Panc1 (cell line): ENCODE data around the gene NPM1. TPM values are rescaled to one million over a fixed set of nuclear protein-coding genes. Genes with fewer than 3 reads are reported as not detected.

Experiments used
- ATAC-seq: fragments of 200-7000 bp; cut with Tn5 transposase; 2 replicates; pipeline ENCODE4 v1.9.1; 2020; ENCODE audit warnings: mild to moderate bottlenecking, moderate library complexity
- BruUV-seq: library from RNA; stranded (reverse); fragments of 400-500 nt; replicated peaks from 2 replicates; lab custom pipeline; 2021; lab: Mats Ljungman, UMichigan
- CTCF ChIA-PET: fragments of 300-600 bp; sonication (Branson Sonifier 250); formaldehyde crosslinking; loops from one replicate; lab custom pipeline; 2022; ENCODE audit warnings: antibody characterized with exemption; lab: Charles Lee
- POLR2A ChIA-PET: fragments of 300-600 bp; sonication (Branson Sonifier 250); formaldehyde crosslinking; loops from one replicate; lab custom pipeline; 2022; ENCODE audit warnings: antibody characterized with exemption; lab: Charles Lee
- DNase-seq: peaks from one replicate; pipeline ENCODE4 v3.0.0-alpha.2; 2010; ENCODE audit warnings: low read depth, low spot score
- H3K27ac ChIP-seq: 2 replicates; pipeline ENCODE4 v1.5.1; 2011; ENCODE audit warnings: mild to moderate bottlenecking, low read length, inconsistent platforms
- H3K27me3 ChIP-seq: fragments of 200-500 bp; sonication (Bioruptor generic); 2 replicates; pipeline ENCODE4 v1.6.0; 2014; ENCODE audit warnings: low read length, inconsistent platforms; ENCODE audit not compliant: control insufficient read depth, insufficient read depth
- H3K36me3 ChIP-seq: fragments of 200-500 bp; sonication (Bioruptor generic); 2 replicates; pipeline ENCODE4 v1.5.1; 2014; ENCODE audit warnings: inconsistent platforms, mild to moderate bottlenecking, low read length, moderate library complexity; ENCODE audit not compliant: control insufficient read depth, insufficient read depth
- H3K4me1 ChIP-seq: 2 replicates; pipeline ENCODE4 v1.5.1; 2011; ENCODE audit warnings: inconsistent platforms, mild to moderate bottlenecking, low read length, moderate library complexity; ENCODE audit not compliant: control insufficient read depth, insufficient read depth
- H3K4me3 ChIP-seq, 2 experiments: 2 replicates each; pipeline ENCODE4 v1.5.1; 2011 to 2012; ENCODE audit warnings: low read depth in 2 of 2, low read length in 2 of 2, mild to moderate bottlenecking in 2 of 2, inconsistent platforms in 1 of 2, moderate library complexity in 1 of 2
- H3K9me3 ChIP-seq: fragments of 200-500 bp; sonication (Bioruptor generic); 2 replicates; pipeline ENCODE4 v1.5.1; 2014; ENCODE audit warnings: low read depth, mild to moderate bottlenecking, inconsistent platforms, low read length, moderate library complexity; ENCODE audit not compliant: control insufficient read depth, insufficient read depth
- POLR2AphosphoS5 ChIP-seq: IDR thresholded peaks from 2 replicates; pipeline ENCODE4 v1.6.1; 2012; ENCODE audit warnings: mild to moderate bottlenecking, low read depth, low read length, moderate library complexity
- SIN3A ChIP-seq: IDR thresholded peaks from 2 replicates; pipeline ENCODE4 v1.6.1; 2012; ENCODE audit warnings: low read depth, mild to moderate bottlenecking, low read length, moderate library complexity, borderline replicate concordance; ENCODE audit not compliant: insufficient read depth
- TCF7L2 ChIP-seq: IDR thresholded peaks from 2 replicates; pipeline ENCODE4 v1.6.1; 2011; ENCODE audit warnings: mild to moderate bottlenecking, low read depth, low read length, inconsistent platforms
- in situ Hi-C: cut with HindIII; loops from 2 replicates; pipeline ENCODE4 v1.10.0; 2016; ENCODE audit warnings: low sequenced_read_pairs, low pct_unique_long_range_greater_than_20kb
- intact Hi-C: fragments of 100-400 bp; cut with micrococcal nuclease; formaldehyde crosslinking; loops from one replicate; pipeline ENCODE4 v1.10.0; 2022; ENCODE audit not compliant: unreplicated experiment
- total RNA-seq: library from RNA; stranded (reverse); gene quantifications from one replicate; pipeline ENCODE4 v1.2.1, GENCODE V29; 2021; ENCODE audit not compliant: unreplicated experiment
- TF ChIP-seq, protein P1 (sequence below), 2 experiments: IDR thresholded peaks; 2 replicates each; pipeline ENCODE4 v1.6.1; 2011 to 2012; ENCODE audit warnings: low read depth in 2 of 2, control low read depth in 1 of 2, low read length in 1 of 2, mild to moderate bottlenecking in 1 of 2, moderate library complexity in 1 of 2; ENCODE audit not compliant: insufficient read depth in 1 of 2
- TF ChIP-seq, protein P2 (sequence below): fragments of 450-650 bp; IDR thresholded peaks from 2 replicates; pipeline ENCODE4 v1.5.1; 2017; ENCODE audit warnings: mild to moderate bottlenecking

Gene NPM1
- total RNA-seq, 1 experiment from 2014 or later = 1,864 TPM

DNA sequence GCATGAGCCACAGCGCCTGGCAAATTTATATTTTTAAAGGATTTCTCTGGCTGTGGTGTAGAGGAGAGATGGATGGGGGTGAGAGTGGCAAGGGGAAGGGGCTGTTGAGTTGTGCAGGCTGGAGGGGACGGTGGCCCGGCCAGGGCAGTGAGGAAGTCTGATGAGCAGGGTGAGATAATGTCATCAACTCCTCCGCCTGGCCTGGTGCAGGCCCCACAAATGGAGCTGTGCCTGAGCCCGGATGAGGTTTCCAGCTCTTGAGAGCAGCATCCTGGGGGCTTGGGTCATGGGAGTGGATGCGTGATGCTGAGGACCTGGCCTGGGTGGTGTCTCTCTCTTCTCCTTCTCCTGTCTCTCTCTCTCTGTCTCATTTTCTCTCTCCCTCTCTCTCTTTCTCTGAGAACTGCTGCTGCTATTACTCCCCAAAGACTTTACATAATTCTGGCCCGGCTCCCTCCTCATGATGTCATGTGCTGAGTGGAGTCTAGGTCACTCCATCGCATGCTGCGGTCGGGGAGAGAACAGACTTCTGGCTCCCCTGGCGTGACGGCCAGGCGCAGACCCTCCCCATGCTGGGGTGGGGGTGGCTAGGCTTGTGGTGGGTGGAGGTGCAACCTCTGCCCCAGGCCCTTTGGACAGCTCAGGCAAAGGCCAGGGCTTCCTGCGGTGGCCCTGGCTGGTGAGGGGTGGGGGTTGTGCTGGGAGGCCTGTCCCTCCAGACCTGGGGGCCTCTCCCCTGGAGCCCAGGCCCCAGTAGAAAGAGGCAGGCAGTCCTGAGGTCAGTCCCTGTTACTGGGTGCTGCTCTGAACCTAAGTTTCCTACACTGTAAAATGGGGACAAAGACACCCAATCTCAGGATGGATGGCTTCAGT, 58.2 kb downstream of the NPM1 start:
- in situ Hi-C loops = no loop called here
- intact Hi-C loops = no loop called here
- no TSS peak for BruUV-seq
- ChIA-PET POLR2A (no interaction called here), CTCF (no interaction called here)
- DNase-seq (no peak), ATAC-seq (no peak)
- TF ChIP-seq POLR2AphosphoS5 (no peak), TCF7L2 (no peak), SIN3A (no peak)
- TF ChIP-seq, protein P1, sequence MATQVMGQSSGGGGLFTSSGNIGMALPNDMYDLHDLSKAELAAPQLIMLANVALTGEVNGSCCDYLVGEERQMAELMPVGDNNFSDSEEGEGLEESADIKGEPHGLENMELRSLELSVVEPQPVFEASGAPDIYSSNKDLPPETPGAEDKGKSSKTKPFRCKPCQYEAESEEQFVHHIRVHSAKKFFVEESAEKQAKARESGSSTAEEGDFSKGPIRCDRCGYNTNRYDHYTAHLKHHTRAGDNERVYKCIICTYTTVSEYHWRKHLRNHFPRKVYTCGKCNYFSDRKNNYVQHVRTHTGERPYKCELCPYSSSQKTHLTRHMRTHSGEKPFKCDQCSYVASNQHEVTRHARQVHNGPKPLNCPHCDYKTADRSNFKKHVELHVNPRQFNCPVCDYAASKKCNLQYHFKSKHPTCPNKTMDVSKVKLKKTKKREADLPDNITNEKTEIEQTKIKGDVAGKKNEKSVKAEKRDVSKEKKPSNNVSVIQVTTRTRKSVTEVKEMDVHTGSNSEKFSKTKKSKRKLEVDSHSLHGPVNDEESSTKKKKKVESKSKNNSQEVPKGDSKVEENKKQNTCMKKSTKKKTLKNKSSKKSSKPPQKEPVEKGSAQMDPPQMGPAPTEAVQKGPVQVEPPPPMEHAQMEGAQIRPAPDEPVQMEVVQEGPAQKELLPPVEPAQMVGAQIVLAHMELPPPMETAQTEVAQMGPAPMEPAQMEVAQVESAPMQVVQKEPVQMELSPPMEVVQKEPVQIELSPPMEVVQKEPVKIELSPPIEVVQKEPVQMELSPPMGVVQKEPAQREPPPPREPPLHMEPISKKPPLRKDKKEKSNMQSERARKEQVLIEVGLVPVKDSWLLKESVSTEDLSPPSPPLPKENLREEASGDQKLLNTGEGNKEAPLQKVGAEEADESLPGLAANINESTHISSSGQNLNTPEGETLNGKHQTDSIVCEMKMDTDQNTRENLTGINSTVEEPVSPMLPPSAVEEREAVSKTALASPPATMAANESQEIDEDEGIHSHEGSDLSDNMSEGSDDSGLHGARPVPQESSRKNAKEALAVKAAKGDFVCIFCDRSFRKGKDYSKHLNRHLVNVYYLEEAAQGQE (IDR thresholded peaks at IDR 0.05; ENCODE audit: insufficient read depth in 1 of 2, low read depth in 2 of 2, low read length in 1 of 2) = no peak
- TF ChIP-seq, protein P2, sequence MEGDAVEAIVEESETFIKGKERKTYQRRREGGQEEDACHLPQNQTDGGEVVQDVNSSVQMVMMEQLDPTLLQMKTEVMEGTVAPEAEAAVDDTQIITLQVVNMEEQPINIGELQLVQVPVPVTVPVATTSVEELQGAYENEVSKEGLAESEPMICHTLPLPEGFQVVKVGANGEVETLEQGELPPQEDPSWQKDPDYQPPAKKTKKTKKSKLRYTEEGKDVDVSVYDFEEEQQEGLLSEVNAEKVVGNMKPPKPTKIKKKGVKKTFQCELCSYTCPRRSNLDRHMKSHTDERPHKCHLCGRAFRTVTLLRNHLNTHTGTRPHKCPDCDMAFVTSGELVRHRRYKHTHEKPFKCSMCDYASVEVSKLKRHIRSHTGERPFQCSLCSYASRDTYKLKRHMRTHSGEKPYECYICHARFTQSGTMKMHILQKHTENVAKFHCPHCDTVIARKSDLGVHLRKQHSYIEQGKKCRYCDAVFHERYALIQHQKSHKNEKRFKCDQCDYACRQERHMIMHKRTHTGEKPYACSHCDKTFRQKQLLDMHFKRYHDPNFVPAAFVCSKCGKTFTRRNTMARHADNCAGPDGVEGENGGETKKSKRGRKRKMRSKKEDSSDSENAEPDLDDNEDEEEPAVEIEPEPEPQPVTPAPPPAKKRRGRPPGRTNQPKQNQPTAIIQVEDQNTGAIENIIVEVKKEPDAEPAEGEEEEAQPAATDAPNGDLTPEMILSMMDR = no peak
- Histone ChIP-seq H3K27ac (no peak overlapping the region), H3K4me3 (no peak overlapping the region), H3K9me3 (no peaks in the 10 kb centered on the region), H3K4me1 (no peaks in the 10 kb centered on the region), H3K27me3 (no peaks in the 10 kb centered on the region), H3K36me3 (no peaks in the 10 kb centered on the region)

DNA sequence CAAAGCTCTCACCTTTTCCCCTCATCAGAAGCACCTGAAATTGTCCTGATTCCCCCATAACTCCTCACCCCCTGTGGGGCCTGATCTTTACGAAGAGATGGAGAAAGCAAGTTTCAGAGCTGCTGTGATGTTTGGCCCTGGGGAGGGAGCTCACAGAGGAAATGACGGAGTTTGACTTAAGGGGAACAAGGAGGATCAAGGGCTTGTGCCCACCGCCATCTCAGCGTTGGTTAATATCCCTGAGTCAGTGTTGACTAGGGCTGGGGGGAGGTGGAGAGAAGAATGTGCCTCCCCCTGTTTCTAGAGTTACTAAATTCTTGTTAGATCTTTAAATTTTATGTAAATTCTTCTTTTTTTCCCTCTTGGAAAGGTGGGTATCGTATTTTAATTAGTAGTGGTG, 59.6 kb downstream of the NPM1 start:
- CTCF ChIA-PET = interaction anchor here (0.5 kb wide), 1 partner anchor 10 kb away, joined by 5 read pairs; no protein-coding TSS in a partner anchor
- Histone ChIP-seq H3K4me1 (no peaks in the 10 kb centered on the region), H3K9me3 (no peaks in the 10 kb centered on the region), H3K27me3 (no peaks in the 10 kb centered on the region), H3K27ac (no peak overlapping the region), H3K4me3 (no peak overlapping the region), H3K36me3 (no peaks in the 10 kb centered on the region)
- no TSS peak for BruUV-seq
- in situ Hi-C loops = no loop called here
- DNase-seq (no peak), ATAC-seq (no peak)
- POLR2A ChIA-PET = interaction anchor here (0.6 kb wide), 1 partner anchor 20 kb away, joined by 3 read pairs; no protein-coding TSS in a partner anchor
- TF ChIP-seq, protein P1 (IDR thresholded peaks at IDR 0.05; ENCODE audit: insufficient read depth in 1 of 2, low read depth in 2 of 2, low read length in 1 of 2) = no peak
- no peak for TF ChIP-seq POLR2AphosphoS5
- TF ChIP-seq, protein P2 = no peak
- no peak for TF ChIP-seq SIN3A
- no peak for TF ChIP-seq TCF7L2
- intact Hi-C loops = no loop called here
